NCI-H1417 treated with DMSO at 0.1 percent for 48 hours (cell line): ENCODE measurements around the gene NFIX.

Source experiments
- DNase-seq: peaks from one replicate; lab custom pipeline; 2025; lab: John Stamatoyannopoulos, UW

The NFIX gene

GRCh38 chr19:13022111-13022858 lies 27.0 kb downstream of the NFIX start:
- DNase-seq, result no peak

DNA sequence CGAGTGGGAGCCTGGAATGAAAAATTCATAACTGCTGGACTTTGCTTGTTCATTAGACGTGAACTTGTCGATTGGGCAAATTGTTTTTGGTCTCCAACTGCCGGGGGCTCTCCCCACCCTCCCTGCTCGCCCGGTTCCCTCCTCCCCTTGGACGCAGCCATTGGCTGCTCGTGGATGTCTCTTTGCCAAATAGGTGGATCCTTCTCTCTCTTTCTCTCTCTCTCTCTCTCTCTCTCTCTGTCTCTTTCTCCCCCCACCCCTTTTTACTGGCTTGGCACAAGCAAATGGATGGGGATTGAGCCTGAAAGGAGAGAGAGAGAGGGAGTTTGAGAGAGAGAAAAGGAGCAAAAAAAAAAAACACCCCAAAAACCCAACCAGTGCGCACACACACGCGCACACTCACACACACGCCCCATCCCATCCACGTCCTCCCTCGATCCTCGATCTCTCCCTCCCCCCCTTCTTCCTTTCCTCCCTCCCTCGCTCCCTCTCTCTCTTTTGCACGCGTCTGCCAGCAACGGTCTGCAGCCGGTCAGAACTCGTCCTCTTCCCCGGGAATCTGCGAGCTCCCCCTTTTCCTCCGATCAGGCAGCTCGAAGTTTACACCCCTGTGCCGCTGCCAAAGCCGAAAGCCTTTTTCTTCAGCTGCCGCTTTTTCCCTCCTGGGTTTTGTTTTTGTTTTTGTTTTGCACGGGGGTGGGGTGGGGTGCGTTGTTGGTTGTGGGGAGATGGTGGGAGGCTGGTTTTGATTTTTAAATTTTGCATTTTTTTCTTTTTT lies 27.8 kb downstream of the NFIX start:
- DNase-seq, result no peak

DNA sequence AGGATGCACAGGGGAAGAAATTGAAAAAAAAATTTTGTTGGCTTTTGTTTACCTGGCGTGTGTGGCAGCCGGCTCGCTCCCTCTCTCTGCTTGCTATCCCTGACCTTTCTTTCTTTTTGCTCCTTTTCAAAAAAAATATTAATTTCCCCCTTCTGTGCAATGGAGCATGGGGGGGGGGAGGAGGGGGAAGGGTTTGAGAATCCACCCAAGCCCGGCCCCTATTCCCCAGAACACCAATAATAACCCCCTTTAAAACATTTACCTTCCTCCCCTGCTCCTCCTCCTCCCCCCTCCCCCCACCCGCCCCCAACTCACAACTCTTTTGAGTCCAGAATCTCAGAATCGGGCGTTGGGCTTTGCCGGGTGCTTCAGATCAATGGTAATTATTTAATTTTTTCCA lies 28.4 kb downstream of the NFIX start:
- DNase-seq, result no peak

- no peak for DNase-seq
Observed at GRCh38 chr19:13024126-13024950, 29.1 kb downstream of the NFIX start.

GRCh38 chr19:13024951-13025697 lies 29.8 kb downstream of the NFIX start:
- DNase-seq, result peak; percentile 38

DNA sequence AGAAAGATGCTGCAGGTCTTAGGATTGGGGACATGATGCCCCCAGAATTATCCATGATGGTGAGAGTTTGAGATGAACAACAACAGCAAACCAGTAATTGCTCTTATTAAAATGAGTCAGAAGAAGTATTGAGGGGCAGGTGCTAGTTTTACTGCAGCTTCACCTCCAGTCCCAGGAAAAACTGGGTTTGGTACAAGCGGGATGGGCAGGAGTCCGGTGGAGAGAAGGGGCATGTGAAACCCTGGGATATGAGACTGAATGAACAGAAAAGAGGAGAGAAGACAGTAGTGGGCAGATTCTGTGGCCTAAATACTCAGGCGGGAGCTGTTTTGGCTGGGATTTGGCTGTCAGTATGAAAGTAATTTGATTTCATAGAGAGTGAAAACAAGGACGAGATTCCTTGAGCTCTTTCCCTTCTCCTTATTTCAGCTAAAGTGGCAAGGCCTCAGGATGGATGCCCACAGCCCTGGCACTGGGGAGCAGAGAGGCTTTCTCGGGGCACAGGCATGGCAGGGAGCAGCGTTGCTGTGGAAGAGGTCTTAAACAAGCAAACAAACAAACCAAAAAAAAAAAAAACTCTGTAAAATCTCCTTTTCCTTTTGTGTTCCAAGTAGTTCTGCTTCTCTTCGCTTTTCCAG lies 30.7 kb downstream of the NFIX start:
- no peak for DNase-seq

GRCh38 chr19:13026462-13027370 lies 31.4 kb downstream of the NFIX start:
- DNase-seq, result peak; percentile 44

GRCh38 chr19:13027557-13027956 lies 32.3 kb downstream of the NFIX start:
- no peak for DNase-seq

DNA sequence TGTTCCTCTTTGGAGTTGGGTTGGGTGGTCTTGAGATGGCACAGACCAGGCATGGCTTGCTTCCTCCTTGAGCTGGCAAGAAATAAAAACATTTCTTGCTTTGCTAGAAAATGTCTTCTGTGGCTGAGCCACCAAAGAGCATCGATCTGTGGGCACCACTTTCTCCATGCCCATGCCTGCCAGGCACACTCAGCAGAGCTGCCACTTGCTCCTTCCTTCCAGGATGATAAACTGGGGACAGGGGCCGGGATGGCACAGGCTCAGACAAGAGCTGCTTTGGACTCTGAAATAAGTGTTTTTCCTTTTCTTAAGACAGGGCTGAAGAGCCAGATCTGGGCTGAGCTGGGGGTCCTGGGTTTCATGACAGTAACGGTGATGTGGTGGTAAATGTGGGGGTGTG lies 32.8 kb downstream of the NFIX start:
- DNase-seq, result no peak

GRCh38 chr19:13029301-13029880 lies 34.1 kb downstream of the NFIX start:
- no peak for DNase-seq

GRCh38 chr19:13029893-13030292 lies 34.6 kb downstream of the NFIX start:
- no peak for DNase-seq

- DNase-seq, result no peak
Observed at GRCh38 chr19:13031917-13032623, 36.8 kb downstream of the NFIX start.

- DNase-seq, result no peak
Observed at GRCh38 chr19:13032837-13033236, 37.6 kb downstream of the NFIX start.

- no peak for DNase-seq
Observed at GRCh38 chr19:13033244-13033643, 38.0 kb downstream of the NFIX start.

GRCh38 chr19:13033819-13034611 lies 38.7 kb downstream of the NFIX start:
- DNase-seq, result no peak

DNA sequence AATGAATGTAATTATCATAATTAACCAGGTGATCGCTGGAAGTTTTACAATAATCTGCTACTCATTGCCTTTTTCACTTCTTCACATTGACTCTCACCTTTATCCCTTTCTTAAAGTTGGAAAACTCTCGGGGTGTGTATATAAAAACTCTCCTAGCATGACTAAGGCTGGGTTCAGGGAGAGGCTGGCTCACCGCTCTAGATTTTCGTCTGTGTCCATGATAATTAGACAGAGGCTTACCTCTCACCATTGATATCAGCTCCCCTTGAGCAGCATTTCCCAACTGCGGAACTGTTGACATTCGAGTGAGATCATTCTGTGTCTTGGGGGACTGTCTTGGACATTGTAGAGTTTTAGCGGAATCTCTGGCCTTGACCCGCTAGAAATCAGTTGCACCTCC lies 39.4 kb downstream of the NFIX start:
- no peak for DNase-seq

GRCh38 chr19:13035820-13036365 lies 40.6 kb downstream of the NFIX start:
- DNase-seq, result no peak

GRCh38 chr19:13036366-13036976 lies 41.2 kb downstream of the NFIX start:
- peak; percentile 81 for DNase-seq
